Fibroblast of mammary gland (primary cell): ENCODE results near the gene PDIK1L.

ENCODE experiments used
- DNase-seq: peaks from one replicate; pipeline ENCODE4 v3.0.0-alpha.2; 2010; ENCODE audit warnings: low read depth
- H3K4me3 ChIP-seq: 2 replicates; pipeline ENCODE4 v1.5.1; 2011; ENCODE audit warnings: low read depth, mild to moderate bottlenecking, low read length, moderate library complexity; ENCODE audit not compliant: control insufficient read depth
- CTCF ChIP-seq: conservative IDR thresholded peaks from 2 replicates; pipeline ENCODE4 v1.5.1; 2011; ENCODE audit warnings: low read depth, low read length, inconsistent platforms; ENCODE audit not compliant: control insufficient read depth, insufficient read depth

Gene PDIK1L

GRCh38 chr1:26154750-26155149 lies 43.1 kb downstream of the PDIK1L start:
- no peak for TF ChIP-seq CTCF
- H3K4me3 ChIP-seq = no peak overlapping the region
- DNase-seq = no peak

- no peak overlapping the region for H3K4me3 ChIP-seq
- TF ChIP-seq CTCF = no peak
- DNase-seq = no peak
These were observed 44.0 kb downstream of the PDIK1L start for GRCh38 chr1:26155370-26156284.

- TF ChIP-seq CTCF = no peak
- DNase-seq = no peak
- no peak overlapping the region for H3K4me3 ChIP-seq
These were observed 44.8 kb downstream of the PDIK1L start for GRCh38 chr1:26156285-26157038.

DNA sequence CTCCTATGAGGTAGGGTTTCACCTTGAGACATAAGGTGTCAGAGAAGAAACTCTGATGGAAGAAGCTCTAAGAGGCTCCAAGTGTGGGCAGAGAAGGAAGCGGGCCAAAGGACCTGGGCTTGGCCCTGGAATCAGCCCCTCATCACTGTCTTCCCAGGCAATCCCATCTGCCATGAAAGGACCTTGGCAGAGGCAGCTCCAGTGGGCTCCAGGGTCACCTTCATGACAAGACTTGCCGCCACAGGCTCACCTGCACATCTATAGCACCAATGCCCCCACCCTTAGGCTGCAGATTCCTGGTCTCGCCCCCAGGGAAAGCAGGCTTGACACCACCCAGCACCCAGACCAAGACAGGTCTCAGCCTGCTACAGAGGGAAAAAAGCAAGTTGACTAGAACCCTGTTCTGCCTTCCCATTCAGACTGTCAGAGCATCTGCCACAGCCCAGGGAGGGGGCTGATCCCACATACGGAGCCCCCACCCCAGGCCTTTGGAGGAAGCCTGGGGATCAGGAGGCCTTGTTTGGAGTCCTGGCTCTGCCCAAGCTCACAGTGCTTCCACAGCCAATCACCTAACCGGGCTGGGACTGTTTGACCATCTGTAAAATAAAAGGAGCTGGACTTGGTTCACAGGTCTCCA lies 46.8 kb downstream of the PDIK1L start:
- no peak for TF ChIP-seq CTCF
- no peak for DNase-seq
- H3K4me3 ChIP-seq = no peak overlapping the region

- no peak within 1 kb of the TSS for H3K4me3 ChIP-seq
- DNase-seq = no peak
- no peak for TF ChIP-seq CTCF
These were observed 47.5 kb downstream of the PDIK1L start, which contains the start of gene FAM110D for GRCh38 chr1:26158908-26159742. FAM110D (plus strand) TSS chr1:26159079; CDS start chr1:26161292, 2,213 bp downstream.

DNA sequence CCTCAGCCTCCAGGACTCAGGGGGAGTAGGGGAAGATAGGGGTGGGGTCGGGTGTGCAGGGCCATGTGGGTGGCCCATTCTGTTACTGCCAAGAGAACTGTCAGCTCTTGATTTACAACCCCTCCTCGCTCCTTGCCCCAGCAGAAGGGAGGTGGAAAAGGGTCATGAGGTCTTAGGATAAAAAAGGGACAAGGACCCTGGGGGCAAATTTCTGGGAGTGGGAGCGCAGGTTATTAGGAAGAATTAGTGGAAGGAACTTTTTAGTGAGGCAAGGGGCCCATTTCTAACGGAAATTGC lies 48.1 kb downstream of the PDIK1L start:
- DNase-seq = no peak
- no peak overlapping the region for H3K4me3 ChIP-seq
- TF ChIP-seq CTCF = no peak
